T-helper 2 cell treated with Interferon-gamma antibody and Interleukin-4, amounts not matched to agents 100 ng/mL and 5 ng/mL, for 36 hours (primary cell): ENCODE measurements around the gene MGAT5. TPM values are rescaled to one million over a fixed set of nuclear protein-coding genes. Genes with fewer than 3 reads are reported as not detected.

Experiments used
- intact Hi-C: fragments of 100-400 bp; cut with micrococcal nuclease; formaldehyde crosslinking; loops from one replicate; pipeline ENCODE4 v1.15.1; 2023
- total RNA-seq: library from RNA; stranded (reverse); gene quantifications from 2 replicates; pipeline ENCODE4 v1.2.3, GENCODE V29; 2022

The MGAT5 gene
- total RNA-seq, 1 donor from 2014 or later = 18.6 TPM

DNA sequence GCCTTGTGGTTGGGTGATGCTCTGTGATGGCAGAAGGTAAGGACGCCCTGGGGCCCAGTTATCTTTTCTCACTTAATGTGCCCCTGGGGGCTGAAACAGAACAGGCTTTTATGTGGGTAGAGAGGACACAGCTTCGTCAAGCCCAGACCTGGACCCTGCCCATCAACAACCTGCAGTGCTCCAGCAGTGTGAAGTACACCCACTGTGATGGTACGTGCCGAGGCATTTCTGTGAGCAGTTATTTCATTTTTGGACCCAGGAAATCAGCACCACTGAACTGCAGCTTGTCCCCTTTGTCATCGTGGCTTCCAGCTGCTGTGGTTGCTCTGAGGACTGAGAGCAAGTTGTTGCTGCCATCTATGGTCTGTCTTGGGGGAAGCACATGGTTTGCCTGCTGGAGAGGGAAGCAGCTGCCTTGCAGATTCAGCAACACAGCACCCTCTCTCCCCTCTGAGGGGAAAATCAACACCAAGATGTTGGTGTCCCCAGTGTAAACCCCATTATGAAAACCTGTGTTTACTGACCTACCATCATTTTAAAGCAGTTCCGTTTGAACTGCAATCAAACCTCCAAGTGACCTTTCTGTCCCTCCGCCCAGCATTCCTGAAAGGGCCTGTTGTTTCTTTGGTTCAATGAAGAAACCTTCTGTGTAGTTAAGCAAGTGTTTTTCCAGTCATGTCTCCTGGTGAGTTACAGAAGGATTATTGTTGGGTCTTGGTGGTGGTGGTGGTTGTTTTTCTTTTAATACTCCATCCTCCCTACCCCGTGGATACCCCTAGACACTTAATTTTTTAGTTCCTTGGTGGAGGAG is 158.2 kb downstream of the MGAT5 start:
- intact Hi-C loops = loop anchor here (1.0 to 2.0 kb wide), 3 partner anchors 167 to 525 kb away; no protein-coding TSS in a partner anchor

- intact Hi-C loops = loop anchor here (1.0 to 2.0 kb wide), 3 partner anchors 168 to 525 kb away; no protein-coding TSS in a partner anchor
These were observed 158.7 kb downstream of the MGAT5 start for GRCh38 chr2:134412639-134412999.

DNA sequence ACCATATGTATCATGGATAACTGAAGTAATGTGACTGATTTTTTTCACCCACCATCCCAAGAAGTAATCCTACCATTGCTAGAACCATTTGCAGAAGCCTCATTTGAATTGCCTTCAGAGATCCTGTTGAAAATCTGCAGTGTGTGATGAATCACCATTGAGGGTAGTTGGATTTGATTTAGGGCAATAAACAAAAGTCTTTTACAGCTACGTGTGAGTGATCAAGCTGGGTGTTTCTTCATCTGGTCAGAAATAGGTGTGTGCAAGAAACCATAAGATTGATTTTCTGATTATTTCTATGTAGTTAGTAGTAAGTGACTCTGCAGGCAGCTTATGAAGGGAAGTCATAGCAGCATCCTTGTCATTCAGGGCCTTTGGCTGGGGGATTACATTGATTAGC is 159.6 kb downstream of the MGAT5 start:
- intact Hi-C loops = loop anchor here (2.0 kb wide), 1 partner anchor 169 kb away; no protein-coding TSS in a partner anchor

DNA sequence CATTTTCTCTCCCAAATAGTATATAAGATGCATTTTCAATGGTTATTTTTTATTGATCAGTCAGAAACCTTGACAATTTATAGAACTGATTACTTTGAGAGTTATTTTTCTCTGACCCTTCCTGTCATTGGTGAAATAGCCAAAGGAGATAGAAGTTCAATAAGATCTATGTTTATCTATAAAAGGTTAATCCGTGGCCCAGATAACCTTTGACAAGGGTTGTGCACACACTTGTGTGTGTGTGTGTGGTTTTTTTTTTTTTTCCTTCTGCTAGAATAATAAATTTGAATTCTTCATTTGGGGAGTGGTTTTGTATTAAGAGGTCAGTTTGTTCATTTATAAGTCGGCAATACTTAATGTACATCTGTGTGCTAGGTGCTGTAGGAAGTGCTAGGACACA is 160.0 kb downstream of the MGAT5 start:
- intact Hi-C loops = loop anchor here (2.0 kb wide), 1 partner anchor 169 kb away; no protein-coding TSS in a partner anchor

DNA sequence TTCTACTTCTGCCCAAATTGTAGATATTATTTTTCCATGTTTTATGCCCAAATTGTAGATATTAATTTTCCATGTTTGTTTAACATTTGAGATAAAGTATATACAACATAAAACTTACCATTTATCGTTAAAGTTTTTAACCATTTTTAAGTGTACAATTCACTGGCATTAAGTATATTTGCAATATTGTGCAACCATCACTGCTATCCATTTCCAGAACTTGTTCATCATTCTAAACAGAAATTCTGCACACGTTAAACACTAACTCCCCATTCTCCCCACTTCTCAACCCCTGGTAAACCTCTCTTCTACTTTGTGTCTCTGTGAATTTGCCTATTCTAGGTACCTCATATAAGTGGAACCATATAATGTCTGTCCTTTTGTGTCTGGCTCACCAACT is 162.1 kb downstream of the MGAT5 start:
- intact Hi-C loops = no loop called here

GRCh38 chr2:134416637-134417036 is 162.8 kb downstream of the MGAT5 start:
- intact Hi-C loops = no loop called here

GRCh38 chr2:134417968-134418582 is 164.2 kb downstream of the MGAT5 start:
- intact Hi-C loops = no loop called here

GRCh38 chr2:134420259-134420658 is 166.4 kb downstream of the MGAT5 start:
- intact Hi-C loops = no loop called here

DNA sequence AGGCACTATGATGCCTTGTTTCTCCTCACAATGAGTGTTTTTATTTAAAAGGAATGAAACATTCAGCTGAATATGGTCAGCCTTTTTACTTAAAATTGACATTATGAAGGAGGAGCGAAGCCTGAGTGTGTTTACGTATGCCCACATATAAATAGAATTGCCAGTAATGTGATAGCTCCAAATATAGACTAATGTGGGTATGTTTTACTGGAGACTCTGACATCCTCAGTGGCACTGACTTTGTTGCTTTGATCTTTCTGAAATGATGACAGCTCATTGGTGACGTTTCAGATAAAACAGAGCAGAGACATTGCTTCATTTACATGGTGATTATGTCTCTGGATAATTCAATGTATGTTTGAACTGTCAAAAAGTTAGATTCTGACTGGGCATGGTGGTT is 167.0 kb downstream of the MGAT5 start:
- intact Hi-C loops = no loop called here

DNA sequence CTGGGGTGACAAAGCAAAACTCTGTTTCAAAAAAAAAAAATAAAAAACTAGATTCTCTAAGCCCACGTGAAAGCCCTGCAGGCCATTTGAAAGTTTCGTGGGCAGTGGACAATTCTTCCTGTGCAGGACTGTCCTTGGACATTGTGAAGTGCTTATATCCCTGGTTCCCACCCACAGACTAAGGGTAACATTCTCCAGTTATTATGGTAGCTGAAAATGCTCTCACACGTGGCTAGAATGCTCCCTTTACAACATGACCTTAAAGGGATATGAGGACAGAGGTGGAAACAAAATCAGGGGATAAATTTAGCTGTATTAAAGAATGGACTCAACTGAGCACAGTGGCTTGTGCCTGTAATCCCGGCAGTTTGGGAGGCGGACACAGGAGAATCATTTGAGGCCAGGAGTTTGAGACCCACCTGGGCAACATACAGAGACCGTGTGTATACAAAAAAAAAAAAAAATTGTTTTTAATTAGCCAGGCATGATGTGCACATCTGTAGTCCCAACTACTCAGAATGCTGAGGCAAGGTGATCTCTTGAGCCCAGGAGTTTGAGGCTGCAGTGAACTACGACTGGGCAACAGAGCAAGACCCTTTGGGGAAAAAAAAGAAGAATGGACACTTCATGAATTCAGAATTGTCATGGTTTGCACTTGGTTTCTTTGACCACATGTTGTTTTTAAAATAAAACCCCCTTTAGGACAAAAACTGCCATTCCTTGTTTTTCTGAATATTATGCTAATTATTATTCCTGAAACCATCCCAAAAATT is 167.9 kb downstream of the MGAT5 start:
- intact Hi-C loops = no loop called here

GRCh38 chr2:134425724-134426496 is 172.0 kb downstream of the MGAT5 start:
- intact Hi-C loops = no loop called here

DNA sequence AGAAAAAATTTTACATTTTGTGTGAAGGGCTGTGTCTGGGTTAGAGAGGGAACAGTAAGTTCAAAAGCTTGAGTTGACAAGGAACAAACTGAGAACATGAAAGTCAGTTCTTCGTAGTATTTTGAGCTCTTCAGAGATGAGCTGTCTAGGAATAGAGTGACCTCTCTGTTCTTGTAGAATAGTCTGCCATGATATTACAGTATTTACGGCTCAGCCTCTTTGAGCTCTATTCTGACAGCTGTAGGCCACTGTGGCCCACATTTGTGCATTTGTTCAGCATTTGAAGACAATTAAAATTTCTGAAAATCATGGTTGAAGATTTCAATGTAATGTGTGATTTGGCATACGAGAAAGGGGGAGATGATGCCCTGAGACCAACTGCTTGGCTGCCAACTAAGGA is 172.8 kb downstream of the MGAT5 start:
- intact Hi-C loops = no loop called here

DNA sequence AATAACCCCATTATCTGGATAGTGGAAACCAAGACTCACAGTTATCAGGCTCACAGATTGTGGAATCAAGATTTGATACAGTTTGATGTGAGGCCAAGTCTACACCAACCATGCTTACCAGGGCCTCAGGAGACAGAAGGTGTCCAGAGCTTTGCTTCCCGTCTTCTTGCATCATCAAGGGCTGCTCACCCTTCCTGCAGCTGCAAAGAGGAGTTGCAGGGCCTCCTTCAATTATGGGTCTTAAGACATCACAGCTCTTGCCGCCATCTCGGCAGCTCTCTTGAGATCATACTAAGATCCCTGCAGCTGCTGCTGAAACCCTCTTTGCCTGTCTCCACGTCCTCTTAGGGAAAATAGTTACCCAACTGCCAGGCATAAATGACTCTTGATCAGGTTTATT is 176.0 kb downstream of the MGAT5 start:
- intact Hi-C loops = no loop called here

DNA sequence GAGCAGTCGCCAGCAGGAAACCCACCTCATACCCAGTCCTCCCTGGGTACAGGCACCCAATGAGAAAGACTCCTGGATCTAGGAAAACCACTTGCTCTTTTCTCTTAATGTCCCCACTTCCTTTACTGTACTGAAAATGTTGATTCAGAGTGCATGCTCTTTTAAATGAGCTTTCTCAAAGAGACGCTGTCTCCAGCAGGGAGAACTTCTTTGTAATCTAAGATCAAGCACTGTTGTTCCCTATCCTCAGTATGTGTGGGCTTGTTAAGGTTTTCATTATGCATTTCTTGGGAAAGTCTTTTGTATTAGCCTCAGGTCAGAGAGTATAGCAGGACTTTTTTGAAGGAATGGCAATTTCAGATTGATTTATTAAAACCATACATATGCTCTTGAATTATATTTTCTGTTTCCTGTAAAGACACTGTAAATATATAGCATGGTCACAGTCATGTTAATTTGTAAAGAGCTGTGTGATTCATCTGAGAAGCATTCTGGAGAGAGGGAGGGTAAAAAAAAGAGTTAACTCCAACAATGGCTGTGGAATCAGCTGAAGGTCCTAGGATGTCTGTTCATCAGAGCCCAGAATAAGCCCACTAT is 178.1 kb downstream of the MGAT5 start:
- intact Hi-C loops = no loop called here

GRCh38 chr2:134432435-134432883 is 178.6 kb downstream of the MGAT5 start:
- intact Hi-C loops = no loop called here

DNA sequence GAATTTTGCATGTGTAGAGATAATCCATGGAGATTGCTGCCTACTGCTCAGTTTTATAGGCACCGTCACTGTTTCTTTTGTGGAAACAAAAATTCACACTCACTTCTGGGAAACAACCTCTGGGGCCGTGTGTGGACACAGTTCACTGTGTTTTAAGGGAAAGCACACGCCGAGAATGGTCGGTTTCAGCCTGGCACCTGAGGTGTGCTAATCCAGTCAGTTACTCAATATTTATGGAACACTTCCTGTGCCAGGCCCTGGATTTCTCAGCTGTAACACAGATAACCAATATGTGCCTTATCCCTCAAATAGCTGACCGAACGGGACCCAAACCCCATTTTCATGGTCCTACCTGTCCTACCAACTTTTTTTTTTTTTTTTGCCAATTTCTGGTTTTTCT is 179.6 kb downstream of the MGAT5 start:
- intact Hi-C loops = no loop called here

GRCh38 chr2:134433979-134434378 is 180.1 kb downstream of the MGAT5 start:
- intact Hi-C loops = no loop called here

GRCh38 chr2:134435505-134435904 is 181.6 kb downstream of the MGAT5 start:
- intact Hi-C loops = no loop called here

DNA sequence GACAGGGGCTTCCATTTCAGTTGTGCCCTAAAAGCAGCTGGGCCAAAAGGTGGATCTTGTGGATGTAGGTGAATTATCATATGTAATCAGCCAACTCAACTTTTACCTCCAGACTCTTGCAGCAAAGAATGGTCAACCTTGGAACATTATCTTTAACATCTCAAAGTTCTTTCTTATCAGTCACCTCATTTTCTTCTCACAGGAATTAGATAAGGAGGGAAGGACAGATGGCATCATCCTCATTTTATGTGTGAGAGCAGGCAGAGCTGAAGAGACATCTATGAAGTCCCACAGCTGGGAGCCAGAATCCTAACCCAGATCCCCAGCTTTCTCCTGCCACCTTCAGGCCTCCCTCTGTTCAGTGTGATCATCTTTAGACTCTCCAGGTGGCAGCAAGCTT is 182.1 kb downstream of the MGAT5 start:
- intact Hi-C loops = no loop called here

- intact Hi-C loops = no loop called here
These were observed 182.8 kb downstream of the MGAT5 start for GRCh38 chr2:134436706-134437105.

DNA sequence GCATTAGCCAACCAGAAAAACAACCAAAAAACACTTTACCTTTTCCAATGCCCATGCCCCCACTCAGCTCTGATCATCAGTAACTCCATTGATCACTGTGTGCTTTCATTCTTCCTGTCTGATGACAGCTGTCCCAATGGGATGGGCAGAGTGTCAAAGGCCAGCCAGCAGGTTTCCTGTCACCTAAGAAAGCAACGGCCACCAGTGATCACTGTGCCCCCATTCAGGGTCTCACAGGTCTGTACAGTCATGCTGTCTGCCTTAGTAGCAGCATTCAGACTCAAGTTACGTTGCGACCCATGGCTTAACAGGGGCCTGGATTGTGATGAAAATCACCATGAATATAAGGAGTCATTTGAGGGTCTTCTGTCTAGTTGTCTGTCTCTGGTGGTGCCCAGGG is 184.5 kb downstream of the MGAT5 start:
- intact Hi-C loops = no loop called here
